ENCODE data around the gene PSMA5. TPM values are rescaled to one million over a fixed set of nuclear protein-coding genes. Genes with fewer than 3 reads are reported as not detected.
"Not testable (repeated sequence)": the region's sequence is repeated elsewhere in the genome, so short reads cannot be mapped to it uniquely, and the experiment has no call there.

Gene PSMA5
- polyA plus RNA-seq (2011; rRNA removed) (151 and 226 TPM in 2 replicates), polyA minus RNA-seq (2011; rRNA and poly(A)+ RNA removed) (47.0 and 57.6 TPM in 2 replicates)

- TF ChIP-seq, protein P1, sequence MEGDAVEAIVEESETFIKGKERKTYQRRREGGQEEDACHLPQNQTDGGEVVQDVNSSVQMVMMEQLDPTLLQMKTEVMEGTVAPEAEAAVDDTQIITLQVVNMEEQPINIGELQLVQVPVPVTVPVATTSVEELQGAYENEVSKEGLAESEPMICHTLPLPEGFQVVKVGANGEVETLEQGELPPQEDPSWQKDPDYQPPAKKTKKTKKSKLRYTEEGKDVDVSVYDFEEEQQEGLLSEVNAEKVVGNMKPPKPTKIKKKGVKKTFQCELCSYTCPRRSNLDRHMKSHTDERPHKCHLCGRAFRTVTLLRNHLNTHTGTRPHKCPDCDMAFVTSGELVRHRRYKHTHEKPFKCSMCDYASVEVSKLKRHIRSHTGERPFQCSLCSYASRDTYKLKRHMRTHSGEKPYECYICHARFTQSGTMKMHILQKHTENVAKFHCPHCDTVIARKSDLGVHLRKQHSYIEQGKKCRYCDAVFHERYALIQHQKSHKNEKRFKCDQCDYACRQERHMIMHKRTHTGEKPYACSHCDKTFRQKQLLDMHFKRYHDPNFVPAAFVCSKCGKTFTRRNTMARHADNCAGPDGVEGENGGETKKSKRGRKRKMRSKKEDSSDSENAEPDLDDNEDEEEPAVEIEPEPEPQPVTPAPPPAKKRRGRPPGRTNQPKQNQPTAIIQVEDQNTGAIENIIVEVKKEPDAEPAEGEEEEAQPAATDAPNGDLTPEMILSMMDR (IDR thresholded peaks at IDR 0.05; ENCODE audit: insufficient read depth, low read depth, low read length): no peak
- ChIA-PET POLR2A (interaction anchor here (0.5 to 1.1 kb wide), 2 partner anchors 42 to 67 kb away, joined by 5 to 26 read pairs; partner anchors contain the start of gene CYB561D1), CTCF (interaction anchor here (1.7 to 4.5 kb wide), 6 partner anchors 34 to 106 kb away, joined by 3 to 22 read pairs (median 10); partner anchors contain the start of gene CYB561D1)
- H3K36me3 ChIP-seq (ENCODE audit: control insufficient read depth, insufficient read depth, low read length): no peaks in the 10 kb centered on the region
- DNase-seq (ENCODE audit: low read depth): peak; percentile 98
- H3K27me3 ChIP-seq (ENCODE audit: control insufficient read depth, insufficient read depth, low read length): no peaks in the 10 kb centered on the region
- peak within 1 kb of the TSS; percentile 77 for H3K4me3 ChIP-seq (ENCODE audit: low read depth, low read length)
These were observed at the start of gene PSMA5 for GRCh38 chr1:109426281-109427170. PSMA5 (minus strand) TSS chr1:109426448; CDS start chr1:109426330, 118 bp downstream.

DNA sequence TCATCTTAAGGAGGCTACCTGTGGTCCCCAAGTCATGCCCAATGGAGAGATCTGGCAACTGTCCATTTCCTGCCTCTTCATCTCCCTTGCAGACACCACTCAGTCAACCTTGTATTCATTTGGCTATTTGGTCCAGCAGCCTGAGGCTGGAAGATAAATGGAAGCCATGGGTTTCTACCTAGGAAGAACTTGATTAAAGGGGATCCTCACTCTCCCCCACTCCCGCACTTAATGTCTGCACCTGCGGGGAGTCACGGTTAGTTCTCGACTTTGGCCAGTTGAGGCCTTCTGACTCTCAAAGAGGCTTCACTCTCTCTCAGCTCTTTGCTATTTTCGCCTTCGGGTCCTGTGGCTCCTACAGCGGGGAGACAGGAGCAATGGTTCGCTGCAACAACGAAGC lies 49.0 kb upstream of the PSMA5 start:
- ChIA-PET CTCF (no interaction called here), POLR2A (no interaction called here)
- no peak for DNase-seq (ENCODE audit: low read depth)
- Histone ChIP-seq H3K4me3 (ENCODE audit: low read depth, low read length) (no peak overlapping the region), H3K27me3 (ENCODE audit: control insufficient read depth, insufficient read depth, low read length) (no peaks in the 10 kb centered on the region), H3K36me3 (ENCODE audit: control insufficient read depth, insufficient read depth, low read length) (peaks cover 24% of the 10 kb centered on the region)
- TF ChIP-seq, protein P1 (IDR thresholded peaks at IDR 0.05; ENCODE audit: insufficient read depth, low read depth, low read length): no peak

DNA sequence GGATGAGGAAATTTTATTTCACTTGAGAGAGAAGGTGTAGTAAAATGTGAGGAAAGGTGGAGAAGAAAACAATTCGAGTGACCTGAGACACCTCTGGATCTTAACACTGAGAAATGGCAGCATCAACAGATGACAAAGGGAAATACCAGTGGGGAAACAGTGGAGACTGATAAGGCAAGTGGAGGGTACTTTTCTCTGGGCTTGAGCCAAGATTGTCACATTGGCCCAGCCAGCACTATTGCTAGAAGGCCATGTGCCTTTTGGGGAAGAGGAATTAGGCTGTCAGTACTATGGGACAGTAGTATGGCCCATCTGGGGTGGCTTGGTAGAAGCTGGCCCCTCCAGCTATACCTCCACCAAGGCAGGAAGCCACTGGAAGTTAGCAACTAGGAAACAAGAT lies 48.4 kb upstream of the PSMA5 start:
- ChIA-PET CTCF (no interaction called here), POLR2A (no interaction called here)
- Histone ChIP-seq H3K36me3 (ENCODE audit: control insufficient read depth, insufficient read depth, low read length) (peaks cover 20% of the 10 kb centered on the region), H3K27me3 (ENCODE audit: control insufficient read depth, insufficient read depth, low read length) (no peaks in the 10 kb centered on the region), H3K4me3 (ENCODE audit: low read depth, low read length) (no peak overlapping the region)
- TF ChIP-seq, protein P1 (IDR thresholded peaks at IDR 0.05; ENCODE audit: insufficient read depth, low read depth, low read length): no peak
- DNase-seq (ENCODE audit: low read depth): no peak

DNA sequence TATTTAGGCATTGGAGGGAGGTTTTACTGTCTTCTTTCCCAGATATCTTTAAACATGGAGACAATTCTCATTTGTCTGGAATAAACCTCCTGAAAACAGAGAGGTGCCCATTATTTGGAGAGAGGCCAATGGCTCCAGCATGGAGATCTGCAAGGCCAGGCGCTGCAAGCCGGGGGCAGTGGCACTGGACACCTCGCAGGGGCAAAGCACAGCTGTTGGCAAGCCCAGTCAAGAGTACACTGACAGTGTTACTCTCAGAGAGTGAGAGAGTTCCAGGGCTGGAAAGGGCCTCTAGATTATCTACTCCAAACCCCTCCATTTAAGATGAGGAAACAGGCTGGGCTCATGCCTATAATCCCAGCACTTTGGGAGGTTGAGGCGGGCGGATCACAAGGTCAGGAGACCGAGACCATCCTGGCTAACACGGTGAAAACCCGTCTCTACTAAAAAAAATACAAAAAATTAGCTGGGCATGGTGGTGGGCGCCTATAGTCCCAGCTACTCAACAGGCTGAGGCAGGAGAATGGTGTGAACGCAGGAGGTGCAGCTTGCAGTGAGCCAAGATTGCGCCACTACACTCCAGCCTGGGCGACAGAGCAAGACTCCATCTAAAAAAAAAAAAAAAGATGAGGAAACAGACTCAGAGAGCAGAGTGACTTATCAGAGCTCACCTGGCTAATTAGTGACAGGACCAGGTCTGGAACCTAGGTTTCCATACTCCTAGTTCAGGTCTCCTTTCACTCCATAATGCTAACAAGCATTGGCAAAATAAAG lies 47.2 kb upstream of the PSMA5 start:
- H3K4me3 ChIP-seq (ENCODE audit: low read depth, low read length); DNase-seq (ENCODE audit: low read depth); H3K27me3 ChIP-seq (ENCODE audit: control insufficient read depth, insufficient read depth, low read length); POLR2A ChIA-PET: not testable (repeated sequence)
- CTCF ChIA-PET: interaction anchor here (0.7 kb wide), 1 partner anchor 24 kb away, joined by 5 read pairs; no protein-coding TSS in a partner anchor
- peaks cover 16% of the 10 kb centered on the region for H3K36me3 ChIP-seq (ENCODE audit: control insufficient read depth, insufficient read depth, low read length)

DNA sequence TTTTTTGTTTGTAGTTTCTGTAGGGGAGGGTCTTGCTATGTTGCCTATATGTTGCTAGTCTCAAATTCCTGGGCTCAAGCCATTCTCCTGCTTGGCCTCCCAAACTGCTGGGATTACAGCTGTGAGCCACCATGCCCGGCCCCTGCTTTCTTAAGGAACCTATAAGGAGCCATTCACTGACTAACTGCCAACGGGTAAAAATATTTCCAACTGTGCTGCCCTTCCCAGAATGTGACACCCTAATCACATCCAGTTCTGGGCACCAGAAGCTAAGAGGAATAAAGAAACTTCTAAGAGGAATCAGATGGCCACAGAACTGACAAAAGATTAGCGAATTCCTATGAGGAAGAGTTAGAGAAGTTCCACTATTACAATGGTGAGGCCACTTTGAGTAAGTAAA lies 46.5 kb upstream of the PSMA5 start:
- Histone ChIP-seq H3K36me3 (ENCODE audit: control insufficient read depth, insufficient read depth, low read length) (peaks cover 11% of the 10 kb centered on the region), H3K27me3 (ENCODE audit: control insufficient read depth, insufficient read depth, low read length) (no peaks in the 10 kb centered on the region), H3K4me3 (ENCODE audit: low read depth, low read length) (no peak overlapping the region)
- TF ChIP-seq, protein P1 (IDR thresholded peaks at IDR 0.05; ENCODE audit: insufficient read depth, low read depth, low read length): no peak
- POLR2A ChIA-PET: no interaction called here
- CTCF ChIA-PET: no interaction called here
- no peak for DNase-seq (ENCODE audit: low read depth)

All from BJ (cell line).